Esophagus mucosa (tissue), 1 donor: Measurements from ENCODE around the gene VDAC2. TPM values are rescaled to one million over a fixed set of nuclear protein-coding genes. Genes with fewer than 3 reads are reported as not detected.
"Not testable (repeated sequence)": the region's sequence is repeated elsewhere in the genome, so short reads cannot be mapped to it uniquely, and the experiment has no call there.

ENCODE experiments used
- ATAC-seq: fragments of 200-7000 bp; cut with Tn5 transposase; one replicate; pipeline ENCODE4 v1.9.1; 2020
- total RNA-seq: library from RNA; stranded (reverse); gene quantifications from one replicate; pipeline ENCODE4 v1.2.4, GENCODE V29; 2023
- donor health status: DM: yes; HTN: yes; CAD: no.

VDAC2 gene
- total RNA-seq, 1 donor from 2014 or later = 356 TPM

DNA sequence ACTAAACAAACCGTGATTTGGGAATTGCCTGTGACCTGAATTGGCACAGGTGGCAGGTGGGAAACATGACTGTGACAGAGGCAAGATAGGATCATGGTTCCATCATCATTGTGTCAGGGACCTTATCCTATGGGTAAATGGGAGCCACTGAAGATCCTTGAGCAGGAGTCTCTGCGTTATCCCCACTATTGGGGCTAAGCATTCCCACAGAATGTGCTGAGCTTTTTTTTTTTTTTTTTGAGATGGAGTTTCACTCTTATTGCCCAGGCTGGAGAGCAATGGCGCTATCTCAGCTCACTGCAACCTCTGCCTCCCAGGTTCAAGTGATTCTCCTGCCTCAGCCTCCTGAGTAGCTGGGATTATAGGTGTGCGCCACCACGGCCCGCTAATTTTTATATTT lies 10.6 kb upstream of the VDAC2 start:
- not testable (repeated sequence) for ATAC-seq

DNA sequence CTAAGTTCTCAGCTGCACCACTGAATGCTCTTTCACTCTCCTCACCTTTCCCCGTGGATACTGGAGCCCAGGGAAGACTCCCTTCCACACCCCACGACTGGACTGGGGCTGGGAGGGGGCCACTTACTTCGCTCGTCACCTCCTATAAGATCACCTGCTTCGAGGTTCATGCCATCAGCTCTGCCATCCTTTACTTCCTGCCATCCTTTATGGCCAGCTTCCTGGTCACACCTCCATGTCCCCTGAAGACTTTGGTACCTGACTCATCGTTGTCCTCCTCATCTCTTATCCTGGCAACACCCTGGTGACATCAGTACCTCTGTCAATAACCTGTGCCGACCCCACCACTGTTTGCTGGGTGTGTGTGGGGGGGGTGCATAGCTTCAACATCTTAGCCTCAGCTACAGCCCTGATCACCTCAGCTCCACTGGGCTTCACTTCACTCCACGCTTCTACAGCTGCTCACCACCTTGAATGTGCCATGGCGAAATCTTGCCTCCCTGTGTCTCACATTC lies 8.7 kb upstream of the VDAC2 start:
- ATAC-seq = peak; percentile 73

DNA sequence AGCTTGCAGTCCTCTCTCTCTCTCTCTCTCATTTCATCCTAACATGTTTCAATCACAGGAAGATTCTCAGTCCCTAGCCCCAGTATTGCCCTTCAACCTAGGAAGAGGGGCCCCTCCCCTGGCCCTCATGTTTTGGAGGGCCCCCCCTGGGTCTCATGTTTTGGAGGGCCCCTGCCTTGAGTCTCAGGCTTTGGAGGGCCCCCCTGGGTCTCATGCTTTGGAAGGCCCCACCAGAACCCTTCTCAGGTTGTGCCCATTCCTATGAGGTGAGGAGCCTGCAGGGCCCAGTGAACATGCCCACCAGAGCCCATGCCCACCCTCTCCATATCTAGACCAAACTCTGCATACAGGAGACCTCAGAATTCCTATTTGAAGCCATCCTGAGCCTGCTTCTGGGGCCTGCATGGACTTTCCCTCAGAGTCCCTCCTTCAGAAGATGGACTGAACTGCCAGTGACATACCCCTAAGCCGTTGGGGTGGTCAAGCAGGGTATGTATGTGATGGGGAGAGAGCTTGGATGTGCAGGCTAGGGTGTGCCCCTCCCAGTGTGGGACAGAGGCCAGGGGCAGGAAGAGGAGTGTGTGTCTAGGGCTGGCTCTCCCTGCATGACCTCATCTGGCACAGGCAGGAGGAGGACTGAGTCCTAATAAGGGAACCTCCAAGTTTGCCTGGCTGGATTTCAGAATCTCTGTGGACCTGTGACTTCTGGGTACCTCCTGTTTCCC lies 8.1 kb upstream of the VDAC2 start:
- ATAC-seq = peak; percentile 90

DNA sequence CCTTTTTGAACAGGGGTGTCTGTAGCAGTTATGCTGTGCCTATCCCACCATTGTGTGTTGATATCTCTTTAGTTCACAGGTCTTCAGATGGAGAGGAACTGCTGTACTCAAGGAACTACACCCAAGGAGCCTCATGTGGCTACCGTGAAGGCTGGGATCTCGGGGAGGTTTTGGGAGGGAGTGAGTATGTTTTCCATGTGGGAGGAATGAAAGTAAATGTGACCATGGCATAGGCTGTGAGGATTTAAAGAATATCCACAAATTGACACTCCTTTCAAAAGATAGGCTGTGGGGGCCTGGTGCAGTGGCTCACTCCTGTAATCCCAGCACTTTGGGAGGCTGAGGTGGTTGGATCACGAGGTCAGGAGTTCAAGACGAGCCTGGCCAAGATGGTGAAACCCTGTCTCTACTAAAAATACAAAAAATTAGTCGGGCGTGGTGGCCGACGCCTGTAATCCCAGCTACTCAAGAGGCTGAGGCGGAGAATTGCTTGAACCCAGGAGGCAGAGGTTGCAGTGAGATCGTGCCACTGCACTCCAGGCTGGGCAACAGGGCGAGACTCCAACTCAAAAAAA lies 7.5 kb upstream of the VDAC2 start:
- ATAC-seq = not testable (repeated sequence)

DNA sequence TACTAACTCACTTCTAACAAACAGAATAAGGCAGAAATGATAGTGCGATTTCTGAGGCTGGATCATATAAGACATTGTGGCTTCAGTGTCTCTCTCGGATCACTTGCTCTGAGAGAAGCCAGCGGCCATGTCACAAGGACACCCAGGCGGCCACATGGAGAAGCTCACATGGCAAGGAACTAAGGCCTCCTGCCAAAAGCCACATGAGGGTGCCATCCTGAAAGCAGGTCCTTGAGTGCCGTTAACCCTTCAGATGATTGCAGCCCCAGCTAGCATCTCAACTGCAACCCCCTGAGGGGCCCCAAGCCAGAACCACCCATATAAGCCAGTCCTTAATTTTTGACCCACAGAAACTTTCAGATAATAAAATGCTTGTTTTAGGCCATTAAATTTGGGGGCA lies 6.9 kb upstream of the VDAC2 start:
- no peak for ATAC-seq

DNA sequence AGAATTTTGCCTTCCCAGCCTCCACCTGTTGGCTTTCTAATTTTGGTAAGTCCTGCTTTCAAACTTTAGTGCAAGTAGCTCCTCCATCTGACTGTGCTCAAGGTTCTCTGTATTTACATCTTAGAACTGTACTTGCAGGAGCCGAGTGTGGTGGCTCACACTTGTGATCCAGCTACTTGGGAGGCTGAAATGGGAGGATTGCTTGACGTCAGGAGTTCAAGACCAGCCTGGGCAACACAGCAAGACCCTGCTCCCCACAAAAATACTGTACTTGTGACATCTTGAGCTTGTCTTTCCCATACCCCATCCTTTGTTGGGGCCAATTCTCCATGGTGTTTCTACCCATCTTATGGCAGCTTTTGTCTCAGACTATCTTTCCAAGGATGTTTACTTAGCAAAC lies 4.7 kb upstream of the VDAC2 start:
- ATAC-seq = no peak

DNA sequence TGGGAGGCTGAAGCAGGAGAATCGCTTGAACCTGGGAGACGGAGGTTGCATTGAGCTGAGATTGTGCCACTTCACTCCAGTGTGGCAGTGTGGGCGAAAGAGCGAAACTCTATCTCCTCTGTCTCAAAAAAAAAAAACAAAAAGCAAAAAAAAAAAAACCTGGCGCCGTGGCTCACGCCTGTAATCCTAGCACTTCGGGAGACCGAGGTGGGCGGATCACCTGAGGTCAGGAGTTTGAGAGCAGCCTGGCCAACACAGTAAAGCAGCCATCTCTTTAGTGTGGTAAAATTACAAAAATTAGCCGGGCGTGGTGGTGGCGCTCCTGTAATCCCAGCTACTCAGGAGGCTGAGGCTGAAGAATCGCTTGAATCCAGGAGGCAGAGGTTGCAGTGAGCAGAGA lies 4.0 kb upstream of the VDAC2 start:
- ATAC-seq = not testable (repeated sequence)

DNA sequence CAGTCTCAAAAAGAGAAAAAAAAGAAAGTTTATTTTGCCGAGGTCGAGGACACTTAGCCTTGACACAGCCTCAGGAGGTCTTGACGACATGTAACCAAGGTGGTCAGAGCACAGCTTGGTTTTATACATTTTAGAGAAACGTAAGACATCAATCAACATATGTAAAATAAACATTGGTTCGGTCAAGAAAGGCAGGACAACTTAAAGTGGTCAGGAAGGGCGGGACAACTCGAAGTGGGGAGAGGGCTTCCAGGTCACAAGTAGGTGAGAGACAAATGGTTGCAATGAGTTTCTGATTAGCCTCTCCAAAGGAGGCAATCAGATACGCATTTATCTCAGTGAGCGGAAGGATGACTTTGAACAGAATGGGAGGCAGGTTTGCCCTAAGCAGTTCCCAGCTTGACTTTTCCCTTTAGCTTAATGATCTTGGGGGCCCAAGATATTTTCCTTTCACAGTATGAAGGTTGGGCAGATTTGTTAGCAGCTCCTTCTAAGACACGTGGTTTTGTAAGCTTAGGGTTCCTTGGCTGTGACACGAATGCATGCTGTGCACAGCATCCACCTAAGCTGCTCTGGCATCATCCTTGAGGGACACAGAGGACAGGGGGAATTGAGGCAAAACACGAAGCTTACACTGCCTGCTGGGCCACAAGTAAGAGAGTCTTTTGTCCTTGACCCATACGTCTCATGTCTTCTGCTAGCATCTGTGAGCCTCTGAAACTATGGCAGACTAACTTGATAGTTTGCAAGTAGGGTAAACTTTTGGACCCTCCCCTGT lies 3.3 kb upstream of the VDAC2 start:
- ATAC-seq = no peak

DNA sequence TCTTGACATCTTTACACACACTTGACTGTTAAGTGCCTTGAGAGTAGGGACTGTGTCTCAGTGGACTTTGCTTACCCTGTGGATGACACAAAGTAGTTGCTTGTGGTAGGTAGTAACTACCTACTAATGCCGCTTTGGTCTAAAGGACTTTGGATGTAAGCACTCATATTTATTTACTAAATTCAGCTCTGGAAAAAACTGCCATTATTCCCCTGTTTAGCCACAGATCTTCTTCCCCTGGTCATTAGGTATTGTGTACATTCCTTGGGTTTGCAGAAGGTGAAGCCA lies 2.8 kb upstream of the VDAC2 start:
- ATAC-seq = no peak

DNA sequence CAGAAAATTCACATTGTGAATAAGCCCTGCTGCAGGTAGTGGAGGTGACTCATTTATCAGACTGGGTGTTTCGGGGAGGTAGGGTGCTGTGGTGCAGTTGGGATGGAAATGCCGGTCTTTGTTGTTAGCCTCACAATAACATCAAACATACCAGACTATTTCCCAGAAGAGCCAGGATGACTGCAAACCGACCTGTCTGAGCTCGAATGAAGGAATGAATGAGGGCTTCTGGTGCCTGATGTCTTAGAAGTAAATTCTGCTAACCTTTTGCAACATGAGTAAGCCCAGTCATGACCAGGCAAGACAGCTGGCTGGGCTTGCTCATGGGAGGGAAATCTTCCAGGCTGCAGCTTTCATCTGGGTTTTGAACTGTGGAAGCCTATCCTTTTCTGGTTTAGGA lies 2.4 kb upstream of the VDAC2 start:
- peak; percentile 55 for ATAC-seq

DNA sequence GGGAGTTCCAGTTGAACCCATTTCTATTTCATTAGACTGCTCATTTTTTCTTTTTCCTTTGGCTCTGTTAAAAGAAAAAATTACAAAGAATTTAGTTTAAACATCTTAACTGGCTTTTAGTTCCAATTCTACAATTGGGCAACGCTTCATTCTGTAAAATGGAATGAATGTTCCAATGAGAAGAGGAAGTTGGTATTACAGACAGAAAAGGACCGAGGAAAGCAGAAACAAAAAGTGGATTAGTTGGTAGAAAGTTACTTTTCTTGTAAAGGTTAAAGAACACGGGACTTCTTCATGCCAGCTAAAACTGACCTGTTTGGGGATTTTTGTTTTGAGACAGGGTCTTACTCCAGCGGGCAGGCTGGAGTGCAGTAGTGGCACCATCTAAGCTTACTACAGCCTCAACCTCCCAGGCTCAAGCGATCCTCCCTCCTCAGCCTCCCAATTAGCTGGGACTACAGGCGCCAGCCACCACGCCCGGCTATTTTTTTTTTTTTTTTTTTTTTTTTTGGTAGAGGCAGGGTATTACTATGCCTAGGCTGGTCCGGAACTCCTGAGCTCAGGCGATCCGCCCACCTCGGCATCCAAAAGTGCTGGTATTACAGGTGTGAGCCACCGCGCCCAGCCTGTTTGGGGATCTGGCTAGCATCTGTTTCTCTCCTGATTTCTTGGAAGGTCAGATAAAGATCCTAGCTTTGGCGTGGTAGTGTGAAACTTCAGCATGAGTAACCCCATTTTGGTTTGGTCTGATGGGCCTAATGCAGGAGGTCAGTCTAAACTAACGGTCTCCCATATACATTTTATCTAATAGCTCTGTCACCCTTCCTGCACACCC lies 1.3 kb upstream of the VDAC2 start:
- ATAC-seq = peak; percentile 8

DNA sequence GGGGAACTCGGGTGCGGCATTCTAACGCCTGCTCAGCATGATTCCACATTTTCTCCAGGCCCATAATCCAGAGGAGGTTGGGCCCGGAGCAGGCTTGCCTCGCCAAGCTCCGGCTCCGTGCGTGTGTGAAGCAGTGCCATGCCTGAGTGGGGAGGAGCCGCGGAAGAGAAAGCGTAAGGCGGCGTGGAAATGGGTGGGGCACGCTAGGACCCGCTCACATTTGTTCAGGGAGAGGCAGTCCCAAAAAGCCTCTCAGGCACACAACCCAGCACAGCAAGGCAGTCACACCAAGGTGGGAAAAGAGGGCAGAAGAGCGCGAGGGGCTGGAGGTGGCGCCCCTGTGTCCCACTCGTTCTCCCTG lies 695 bp upstream of the VDAC2 start:
- peak; percentile 73 for ATAC-seq

DNA sequence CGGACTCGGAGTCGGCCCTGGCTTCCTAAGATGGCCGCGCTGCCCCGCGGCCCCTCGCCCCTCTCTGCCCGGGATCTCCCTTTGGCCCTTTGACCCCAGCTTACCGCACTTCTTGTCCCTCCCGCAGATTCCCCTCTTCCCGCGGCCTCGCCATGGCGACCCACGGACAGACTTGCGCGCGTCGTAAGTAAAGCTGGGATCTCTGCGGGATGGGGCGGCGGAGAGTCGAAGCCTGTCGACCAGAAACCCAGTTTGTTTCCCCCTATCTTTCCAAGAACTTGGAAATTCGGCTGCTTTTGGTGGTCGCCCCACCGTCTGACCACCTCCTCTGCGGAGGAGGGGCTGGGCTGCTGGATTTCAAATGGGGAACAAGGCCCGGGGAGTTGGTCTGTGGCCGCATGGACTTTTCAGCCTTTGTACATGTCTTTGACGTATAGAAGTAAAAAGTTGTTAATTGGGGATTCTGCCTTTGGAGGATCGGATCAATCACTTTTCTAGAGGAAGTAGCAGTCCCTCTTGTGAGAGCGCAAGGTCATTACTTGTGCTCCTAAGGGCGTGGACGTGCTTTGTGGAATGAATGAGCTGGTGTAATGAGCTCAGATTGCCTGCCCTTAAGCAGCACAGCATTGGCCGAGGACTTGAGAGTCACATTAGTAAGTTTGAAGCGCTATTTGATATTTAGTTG lies 553 bp downstream of the VDAC2 start:
- peak; percentile 19 for ATAC-seq

DNA sequence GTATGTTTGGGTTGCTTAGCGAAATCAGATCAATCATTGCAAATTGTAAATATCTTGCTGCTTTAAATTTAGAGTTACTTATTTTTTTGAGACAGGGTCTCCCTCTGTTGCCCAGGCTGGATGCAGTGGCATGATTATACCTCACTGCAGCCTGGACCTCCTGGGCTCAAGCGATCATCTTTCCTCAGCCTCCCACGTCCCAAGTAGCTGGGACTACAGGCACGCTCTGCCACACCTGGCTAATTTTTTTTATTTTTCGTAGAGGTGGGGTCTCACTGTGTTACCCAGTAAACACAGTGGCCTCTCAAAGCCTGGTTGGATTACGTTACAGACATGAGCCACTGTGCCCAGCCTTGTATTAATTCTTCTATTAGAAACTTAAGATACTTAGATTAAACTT lies 1.7 kb downstream of the VDAC2 start:
- no peak for ATAC-seq

DNA sequence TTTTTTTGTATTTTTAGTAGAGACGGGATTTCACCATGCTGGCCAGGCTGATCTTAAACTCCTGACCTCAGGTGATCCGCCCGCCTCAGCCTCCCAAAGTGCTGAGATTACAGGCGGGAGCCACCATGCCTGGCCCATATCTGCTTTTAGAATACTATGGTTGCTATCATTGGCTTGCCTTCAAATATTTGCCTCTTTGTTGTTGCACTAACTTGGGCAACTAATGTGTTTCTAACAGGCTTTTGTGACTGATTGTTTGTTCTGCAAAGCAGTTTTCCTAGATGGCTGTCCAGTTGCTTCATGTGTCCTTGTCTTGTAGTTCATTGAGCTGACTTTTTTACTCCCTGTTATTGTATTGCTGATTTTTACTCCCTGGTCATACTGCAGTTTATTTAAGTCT lies 9.7 kb downstream of the VDAC2 start:
- ATAC-seq = no peak

DNA sequence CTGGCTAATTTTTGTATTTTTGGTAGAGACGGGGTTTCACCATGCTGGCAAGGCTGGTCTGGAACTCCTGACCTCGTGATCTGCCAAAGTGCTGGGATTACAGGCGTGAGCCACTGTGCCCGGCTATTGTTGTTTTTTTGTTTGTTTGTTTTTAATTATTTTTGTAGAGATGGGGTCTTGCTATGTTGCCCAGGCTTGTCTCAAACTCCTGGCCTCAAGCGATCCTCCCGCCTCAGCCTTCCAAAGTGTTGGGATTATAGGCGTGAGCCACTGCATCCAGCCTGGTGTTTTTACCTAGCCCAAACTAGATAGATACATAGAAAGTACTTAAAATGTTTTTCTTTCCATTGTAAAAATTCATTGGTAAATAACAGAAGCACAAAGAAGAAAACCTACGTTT lies 10.9 kb downstream of the VDAC2 start:
- ATAC-seq = not testable (repeated sequence)

DNA sequence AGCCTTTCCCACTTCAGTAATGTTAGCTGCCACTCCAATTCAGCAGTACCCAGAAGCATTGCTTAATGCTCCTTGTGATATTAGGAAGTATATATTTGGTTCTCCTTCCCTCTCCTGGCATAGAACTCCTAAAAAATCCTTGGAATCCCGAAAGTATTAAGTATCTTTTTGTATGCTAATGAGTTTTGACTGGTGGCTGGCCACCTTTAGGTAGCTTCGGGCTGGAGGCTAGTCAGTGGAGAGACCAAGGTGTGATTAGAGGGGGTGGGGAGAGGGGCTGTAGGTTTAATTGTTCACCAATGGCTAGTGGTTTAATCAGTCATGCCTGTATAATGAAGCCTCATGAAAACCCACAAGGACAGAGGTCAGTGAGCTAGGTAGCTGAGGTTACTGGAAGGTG lies 12.9 kb downstream of the VDAC2 start:
- no peak for ATAC-seq

DNA sequence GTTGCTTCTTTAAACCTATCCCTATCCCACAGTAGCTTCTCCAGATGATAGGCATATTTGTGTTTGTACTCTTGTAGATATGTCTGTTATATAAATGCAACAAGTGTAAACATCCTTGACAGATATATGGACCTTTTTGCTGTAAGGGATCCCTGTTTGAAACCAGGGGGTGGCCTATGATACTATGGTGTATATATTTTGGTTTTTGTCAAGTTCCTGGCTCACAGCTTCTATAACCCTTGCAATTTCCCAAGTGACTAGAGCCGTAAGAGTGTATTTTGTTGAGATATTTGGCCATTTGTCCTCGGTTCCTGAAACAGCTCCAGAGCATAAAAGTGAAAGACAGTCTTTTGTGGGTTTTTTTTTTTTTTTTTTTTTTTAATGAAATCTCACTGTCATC lies 15.5 kb downstream of the VDAC2 start:
- no peak for ATAC-seq

DNA sequence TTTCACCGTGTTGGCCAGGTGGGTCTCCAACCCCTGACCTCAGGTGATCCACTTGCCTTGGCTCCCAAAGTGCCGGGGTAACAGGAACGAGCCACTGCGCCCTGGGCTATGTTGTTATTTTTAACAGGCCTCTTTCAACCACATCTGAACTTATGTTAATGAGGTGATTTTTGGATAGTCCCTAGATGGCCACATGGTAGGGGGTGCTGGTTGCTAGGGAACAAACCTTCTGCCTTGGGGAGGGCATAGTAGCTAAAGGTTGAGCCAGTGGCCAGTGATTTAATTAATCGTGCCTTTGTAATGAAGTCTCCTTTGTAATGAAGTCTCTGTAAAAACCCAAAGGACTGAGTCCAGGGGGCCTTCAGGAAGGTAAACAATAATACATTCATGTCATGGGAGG lies 16.1 kb downstream of the VDAC2 start:
- ATAC-seq = no peak

DNA sequence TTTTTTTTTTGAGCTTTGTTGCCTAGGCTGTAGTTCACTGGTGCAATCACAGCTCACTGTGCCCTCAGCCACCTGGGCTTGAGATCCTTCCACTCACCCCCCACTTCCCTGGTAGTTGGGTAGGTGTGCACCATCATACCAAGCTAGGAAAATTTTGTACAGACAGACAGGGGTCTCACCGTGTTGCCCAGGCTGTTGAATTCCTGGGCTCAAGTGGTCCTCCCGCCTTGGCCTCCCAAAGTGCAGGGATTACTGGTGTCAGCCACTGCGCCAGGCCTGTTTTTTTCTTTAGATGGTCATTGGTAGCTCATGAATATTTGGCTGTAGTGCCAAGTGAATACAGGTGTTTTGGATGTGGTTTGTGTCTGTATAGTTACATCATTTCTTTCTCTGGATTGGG lies 17.7 kb downstream of the VDAC2 start:
- no peak for ATAC-seq

DNA sequence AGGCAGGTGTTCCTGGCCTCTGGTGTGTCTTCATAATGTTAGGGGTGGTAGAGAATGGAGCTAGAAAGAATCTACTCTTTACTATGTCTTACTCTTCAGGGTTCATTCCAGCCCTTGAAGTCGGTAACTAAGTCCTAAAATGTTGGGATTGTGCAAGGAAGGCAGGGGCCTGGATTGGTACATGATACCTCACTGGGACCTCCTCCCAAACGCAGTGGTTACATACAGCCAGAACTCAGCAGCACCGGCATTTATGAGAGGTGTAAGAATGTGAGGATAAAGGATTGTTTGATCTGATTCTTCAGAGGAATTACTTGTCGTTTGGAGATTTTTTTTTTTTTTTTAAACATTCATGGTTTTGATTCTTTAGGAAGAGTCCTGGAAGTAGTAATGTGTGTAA lies 18.2 kb downstream of the VDAC2 start:
- ATAC-seq = no peak

DNA sequence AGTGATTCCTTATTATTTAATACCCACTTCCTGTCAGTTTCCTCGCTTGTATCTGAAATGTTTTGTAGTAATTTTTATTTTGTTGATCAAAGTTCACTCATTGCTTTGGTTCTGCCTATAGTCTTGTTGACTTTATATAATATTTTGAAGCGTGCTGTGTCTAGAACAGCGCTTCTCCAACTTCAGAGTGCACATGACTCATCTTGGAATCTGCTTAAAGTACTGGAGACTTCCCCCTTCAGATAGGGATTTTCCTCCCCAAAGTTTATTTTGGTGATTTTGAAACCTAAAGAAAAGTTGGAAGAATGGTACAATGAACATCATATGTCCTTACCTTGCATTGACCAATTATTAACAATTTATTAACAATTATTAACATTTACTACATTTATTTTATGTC lies 19.4 kb downstream of the VDAC2 start:
- ATAC-seq = no peak
